ENCODE data around the gene IMPA2.

IMPA2 gene

DNA sequence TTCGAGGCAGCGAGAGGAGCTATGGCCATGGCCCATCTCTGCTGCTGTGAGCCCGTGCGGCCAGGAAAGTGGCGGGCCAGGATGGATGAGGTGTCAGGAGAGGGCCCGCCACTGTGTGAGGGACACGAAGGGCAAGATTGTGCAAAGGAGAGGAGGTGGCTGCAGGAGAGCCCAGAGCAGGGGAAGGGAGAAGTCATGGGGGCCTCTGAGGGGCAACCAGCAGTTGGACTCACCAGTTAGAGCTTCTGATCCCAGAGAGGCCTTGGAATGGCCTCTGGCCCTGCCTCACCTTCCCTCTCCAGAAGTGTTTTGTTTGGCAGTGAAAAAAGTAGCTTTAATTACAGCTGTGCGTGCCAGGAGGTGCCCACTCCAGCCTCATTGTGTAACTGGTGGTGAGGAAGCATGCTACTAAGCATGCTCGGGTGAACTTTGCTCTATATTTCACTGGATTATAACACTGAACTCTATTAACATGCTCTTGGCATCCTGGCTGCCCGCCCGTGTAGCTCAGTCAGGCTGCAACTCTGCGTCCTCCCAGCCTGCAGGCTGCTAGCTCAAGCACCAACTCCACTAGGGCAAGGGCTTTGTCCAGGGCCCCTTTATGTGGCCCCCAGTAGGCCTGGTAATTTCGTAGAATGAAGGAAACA, 34.2 kb downstream of the IMPA2 start:
- TF ChIP-seq GATA3 (IDR thresholded peaks at IDR 0.05; ENCODE audit: low read depth, low read length): no peak
- TF ChIP-seq GATA2 (IDR thresholded peaks at IDR 0.05; ENCODE audit: low read depth, low read length): no peak

- TF ChIP-seq GATA3 (IDR thresholded peaks at IDR 0.05; ENCODE audit: low read depth, low read length) (no peak), GATA2 (IDR thresholded peaks at IDR 0.05; ENCODE audit: low read depth, low read length) (no peak)
Measured at GRCh38 chr18:12017081-12017480, 35.8 kb downstream of the IMPA2 start.

DNA sequence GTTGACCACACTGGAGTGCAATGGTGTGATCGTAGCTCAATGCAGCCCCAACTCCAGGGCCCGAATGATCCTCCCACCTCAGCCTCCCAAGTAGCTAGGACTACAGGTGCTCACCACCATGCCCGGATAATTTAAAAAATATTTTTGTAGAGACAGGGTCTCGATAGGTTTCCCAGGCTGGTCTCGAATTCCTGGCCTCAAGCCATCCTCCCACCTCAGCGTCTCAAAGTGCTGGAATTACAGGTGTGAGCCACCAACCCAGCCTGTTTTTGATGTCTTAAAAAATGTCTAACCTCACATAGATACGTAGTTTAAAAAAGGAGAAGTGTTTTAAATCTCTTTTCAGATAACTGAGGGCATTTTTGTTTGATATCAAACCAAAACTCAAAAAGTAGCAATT, 37.6 kb downstream of the IMPA2 start:
- no peak for TF ChIP-seq GATA2 (IDR thresholded peaks at IDR 0.05; ENCODE audit: low read depth, low read length)

GRCh38 chr18:12021077-12021476, 39.8 kb downstream of the IMPA2 start:
- TF ChIP-seq GATA3 (IDR thresholded peaks at IDR 0.05; ENCODE audit: low read depth, low read length) (no peak), GATA2 (IDR thresholded peaks at IDR 0.05; ENCODE audit: low read depth, low read length) (no peak)

DNA sequence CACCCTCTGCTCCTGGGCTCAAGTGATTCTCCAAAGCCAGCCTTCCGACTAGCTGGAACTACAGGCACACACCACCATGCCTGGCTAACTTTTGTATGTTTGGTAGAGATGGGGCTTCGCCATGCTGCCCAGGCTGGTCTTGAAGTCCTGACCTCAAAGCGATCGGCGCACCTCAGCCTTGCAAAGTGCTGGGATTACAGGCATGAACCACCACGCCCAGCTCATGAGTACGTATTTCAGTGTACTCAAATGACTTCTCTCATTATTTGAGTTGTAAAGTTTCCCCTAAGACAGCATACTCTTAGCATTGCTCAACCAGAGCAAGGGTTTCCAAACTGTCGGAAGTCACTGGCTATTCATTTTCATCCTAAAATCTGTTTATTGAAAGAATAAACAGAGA, 40.3 kb downstream of the IMPA2 start:
- TF ChIP-seq GATA2 (IDR thresholded peaks at IDR 0.05; ENCODE audit: low read depth, low read length) (no peak), GATA3 (IDR thresholded peaks at IDR 0.05; ENCODE audit: low read depth, low read length) (no peak)

DNA sequence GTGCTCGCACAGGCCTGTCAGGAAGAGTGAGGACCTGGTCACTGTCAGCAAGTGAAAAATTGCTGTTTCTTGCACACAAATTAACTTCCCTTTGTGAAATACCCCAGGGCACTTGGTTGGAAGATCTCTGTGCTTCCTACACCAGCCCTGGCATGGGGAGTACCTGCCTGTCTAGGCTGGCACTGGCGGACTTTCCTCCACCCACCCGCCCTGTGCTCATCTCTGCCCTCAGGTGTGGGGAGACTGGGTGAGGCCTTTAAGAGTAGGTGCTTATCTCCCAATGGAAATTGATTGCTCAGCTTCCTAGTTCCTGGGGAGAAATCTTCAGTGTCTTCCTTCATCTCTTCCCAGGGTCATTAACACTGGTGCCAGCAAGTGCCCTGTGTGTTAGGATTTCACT, 42.1 kb downstream of the IMPA2 start:
- TF ChIP-seq GATA3 (IDR thresholded peaks at IDR 0.05; ENCODE audit: low read depth, low read length) (no peak), GATA2 (IDR thresholded peaks at IDR 0.05; ENCODE audit: low read depth, low read length) (no peak)

DNA sequence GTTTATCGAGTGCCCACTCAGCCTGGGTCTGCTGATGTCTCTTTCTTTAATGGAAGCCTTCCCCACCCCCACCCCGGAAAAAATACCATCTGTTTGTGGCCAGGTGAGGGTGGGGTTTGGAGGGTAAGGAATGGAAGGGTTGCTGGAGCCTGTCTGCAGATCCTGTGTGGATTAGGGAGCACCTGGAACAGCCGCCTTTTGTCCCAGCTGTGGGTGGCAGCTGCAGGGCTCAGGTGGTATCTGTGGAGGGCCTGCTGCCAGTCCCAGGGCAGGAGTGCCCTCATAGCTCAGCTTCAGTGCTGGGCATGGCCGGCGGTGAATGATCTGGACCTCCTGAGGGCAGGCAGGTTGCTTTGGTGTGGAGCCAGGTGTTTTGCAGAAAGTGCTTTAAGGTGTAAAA, 45.3 kb downstream of the IMPA2 start:
- TF ChIP-seq GATA2 (IDR thresholded peaks at IDR 0.05; ENCODE audit: low read depth, low read length) (no peak), GATA3 (IDR thresholded peaks at IDR 0.05; ENCODE audit: low read depth, low read length) (no peak)

- TF ChIP-seq GATA2 (IDR thresholded peaks at IDR 0.05; ENCODE audit: low read depth, low read length) (no peak), GATA3 (IDR thresholded peaks at IDR 0.05; ENCODE audit: low read depth, low read length) (no peak)
Measured at GRCh38 chr18:12027046-12027445, 45.7 kb downstream of the IMPA2 start.

- TF ChIP-seq GATA3 (IDR thresholded peaks at IDR 0.05; ENCODE audit: low read depth, low read length): no peak
- no peak for TF ChIP-seq GATA2 (IDR thresholded peaks at IDR 0.05; ENCODE audit: low read depth, low read length)
Measured at GRCh38 chr18:12027480-12027879, 46.2 kb downstream of the IMPA2 start.

- TF ChIP-seq GATA3 (IDR thresholded peaks at IDR 0.05; ENCODE audit: low read depth, low read length): no peak
- no peak for TF ChIP-seq GATA2 (IDR thresholded peaks at IDR 0.05; ENCODE audit: low read depth, low read length)
Measured at GRCh38 chr18:12028040-12028628, 46.8 kb downstream of the IMPA2 start.

DNA sequence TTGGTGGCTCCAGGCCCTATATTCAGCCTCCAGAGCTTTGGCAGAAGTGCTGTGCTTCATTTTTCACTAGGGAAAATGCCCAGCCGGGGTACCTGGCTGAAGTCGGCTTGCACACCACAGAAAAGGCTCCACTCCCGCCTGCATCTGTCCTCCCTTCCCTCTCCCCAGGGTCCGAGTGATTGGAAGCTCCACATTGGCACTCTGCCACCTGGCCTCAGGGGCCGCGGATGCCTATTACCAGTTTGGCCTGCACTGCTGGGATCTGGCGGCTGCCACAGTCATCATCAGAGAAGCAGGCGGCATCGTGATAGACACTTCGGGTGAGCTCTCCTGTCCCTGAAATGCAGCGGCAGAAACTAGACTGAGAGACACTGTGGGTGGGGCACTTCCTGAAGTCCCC, 47.4 kb downstream of the IMPA2 start:
- TF ChIP-seq GATA2 (IDR thresholded peaks at IDR 0.05; ENCODE audit: low read depth, low read length) (no peak), GATA3 (IDR thresholded peaks at IDR 0.05; ENCODE audit: low read depth, low read length) (no peak)

DNA sequence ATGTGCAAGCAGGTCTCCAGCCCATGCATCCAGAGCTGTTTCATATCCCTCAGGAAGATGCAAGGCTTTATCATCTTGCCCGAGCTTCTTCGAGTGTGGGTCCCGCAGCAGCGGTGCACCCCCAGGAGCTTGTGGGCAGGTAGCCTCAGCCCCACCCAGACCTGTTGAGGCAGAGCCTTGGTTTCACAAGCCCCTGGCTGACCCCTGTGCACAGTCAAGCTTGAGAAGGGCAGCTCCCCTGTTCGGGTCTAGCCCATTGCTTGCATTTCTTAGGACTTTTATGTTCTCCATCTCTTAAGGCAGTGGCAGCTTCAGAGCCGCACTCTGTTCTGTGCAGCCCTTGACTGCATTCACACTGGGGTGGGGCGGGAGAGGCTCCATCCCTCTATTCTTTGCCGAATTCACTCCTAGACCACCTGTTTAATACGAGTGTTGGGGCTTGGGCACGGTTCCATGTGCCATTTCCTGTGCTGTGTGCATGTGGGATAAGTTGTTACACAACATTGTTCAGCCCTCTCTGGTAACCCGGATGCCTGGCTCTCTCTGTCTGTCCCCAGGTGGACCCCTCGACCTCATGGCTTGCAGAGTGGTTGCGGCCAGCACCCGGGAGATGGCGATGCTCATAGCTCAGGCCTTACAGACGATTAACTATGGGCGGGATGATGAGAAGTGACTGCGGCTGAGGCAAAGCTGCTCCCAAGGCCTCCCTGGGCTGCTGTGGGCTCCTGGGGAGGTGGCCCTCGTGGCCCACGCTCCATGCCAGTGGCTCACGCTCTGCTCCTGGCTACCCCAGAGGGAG, 48.7 kb downstream of the IMPA2 start:
- TF ChIP-seq GATA3 (IDR thresholded peaks at IDR 0.05; ENCODE audit: low read depth, low read length) (no peak), GATA2 (IDR thresholded peaks at IDR 0.05; ENCODE audit: low read depth, low read length) (no peak)

DNA sequence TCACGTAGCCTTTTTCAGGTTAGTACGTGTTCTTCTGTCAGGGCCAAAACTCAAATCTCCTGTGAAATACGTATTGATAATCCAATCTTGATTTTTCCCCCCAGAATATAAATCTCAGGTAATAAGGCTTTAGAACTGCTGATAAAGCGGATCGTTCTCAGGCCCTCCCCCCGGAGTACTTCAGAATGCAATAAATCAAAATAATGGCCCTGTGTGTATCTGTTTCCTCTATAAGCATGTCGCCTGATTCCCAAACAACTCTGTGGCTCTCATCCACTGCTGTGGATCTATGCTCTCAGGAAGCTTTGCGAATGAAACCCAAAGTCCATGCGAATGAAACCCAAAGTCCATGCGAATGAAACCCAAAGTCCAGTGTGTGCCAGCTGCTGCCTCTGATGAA, 49.4 kb downstream of the IMPA2 start:
- TF ChIP-seq GATA3 (IDR thresholded peaks at IDR 0.05; ENCODE audit: low read depth, low read length): no peak
- no peak for TF ChIP-seq GATA2 (IDR thresholded peaks at IDR 0.05; ENCODE audit: low read depth, low read length)

DNA sequence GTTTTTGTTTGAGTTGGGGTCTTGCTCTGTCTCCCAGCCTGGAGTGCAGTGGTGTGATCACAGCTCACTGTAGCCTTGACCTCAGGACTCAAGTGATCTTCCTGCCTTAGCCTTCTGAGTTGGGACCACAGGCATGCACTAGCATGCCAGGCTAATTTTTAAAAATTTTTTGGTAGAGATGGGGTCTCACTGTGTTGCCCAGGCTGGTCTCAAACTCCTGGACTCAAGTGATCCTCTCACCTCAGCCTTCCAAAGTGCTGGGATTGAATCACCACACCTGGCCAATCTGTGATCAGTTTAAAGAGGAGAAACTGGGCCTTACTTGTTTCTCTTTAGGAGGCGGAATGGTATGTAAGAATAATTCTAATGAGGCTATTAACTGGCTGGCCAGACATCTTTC, 49.9 kb downstream of the IMPA2 start:
- TF ChIP-seq GATA2 (IDR thresholded peaks at IDR 0.05; ENCODE audit: low read depth, low read length) (no peak), GATA3 (IDR thresholded peaks at IDR 0.05; ENCODE audit: low read depth, low read length) (no peak)

GRCh38 chr18:12031846-12032245, 50.5 kb downstream of the IMPA2 start:
- no peak for TF ChIP-seq GATA3 (IDR thresholded peaks at IDR 0.05; ENCODE audit: low read depth, low read length)
- TF ChIP-seq GATA2 (IDR thresholded peaks at IDR 0.05; ENCODE audit: low read depth, low read length): no peak

Measured in SH-SY5Y (cell line).